Common myeloid progenitor, CD34-positive (primary cell): Measurements from ENCODE around the gene CCDC27.

ENCODE experiments used
- CTCF ChIA-PET: fragments of 350-600 bp; sonication (Branson Sonifier 250); formaldehyde crosslinking; loops from one replicate; lab custom pipeline; 2021; ENCODE audit warnings: antibody characterized with exemption; lab: Charles Lee
- POLR2A ChIA-PET: fragments of 350-600 bp; sonication (Branson Sonifier 250); formaldehyde crosslinking; loops from one replicate; lab custom pipeline; 2021; ENCODE audit warnings: antibody characterized with exemption; lab: Charles Lee
- DNase-seq, 3 donors: peaks; one replicate each; pipeline versions ENCODE4 v3.0.0 to v3.0.0-alpha.2; 2013
- H3K27ac ChIP-seq, 2 experiments: 1 replicate in 1 of 2; 2 replicates in 1 of 2; pipeline ENCODE4 v1.7.0; 2013; ENCODE audit warnings: inconsistent platforms in 2 of 2, low read length in 2 of 2, mild to moderate bottlenecking in 2 of 2, low read depth in 1 of 2, moderate library complexity in 1 of 2; ENCODE audit not compliant: severe bottlenecking in 2 of 2, insufficient read depth in 1 of 2, poor library complexity in 1 of 2
- H3K27me3 ChIP-seq, 5 experiments: replicated peaks in 2 of 5; 1 replicate in 3 of 5; 2 replicates in 2 of 5; pipeline versions ENCODE4 v1.6.1 to v1.7.0; 2013; ENCODE audit warnings: low read length in 4 of 5, mild to moderate bottlenecking in 2 of 5, moderate library complexity in 2 of 5, inconsistent platforms in 1 of 5; ENCODE audit not compliant: insufficient read depth in 5 of 5, control insufficient read depth in 4 of 5
- H3K36me3 ChIP-seq, 4 experiments: 1 replicate in 2 of 4; 2 replicates in 2 of 4; pipeline versions ENCODE4 v1.6.1 to v1.7.0; 2013; ENCODE audit warnings: low read length in 3 of 4, control low read depth in 1 of 4, mild to moderate bottlenecking in 1 of 4; ENCODE audit not compliant: control insufficient read depth in 4 of 4, insufficient read depth in 4 of 4
- H3K4me1 ChIP-seq, 4 experiments: 1 replicate in 3 of 4; 2 replicates in 1 of 4; pipeline versions ENCODE4 v1.6.1 to v1.7.1; 2013; ENCODE audit warnings: low read length in 3 of 4, mild to moderate bottlenecking in 3 of 4, control low read depth in 1 of 4, inconsistent platforms in 1 of 4, moderate library complexity in 1 of 4; ENCODE audit not compliant: control insufficient read depth in 4 of 4, insufficient read depth in 4 of 4; ENCODE audit errors: control extremely low read depth in 1 of 4
- H3K4me3 ChIP-seq, 7 experiments: 1 replicate in 4 of 7; 2 replicates in 3 of 7; pipeline versions ENCODE4 v1.5.1 to v1.7.0; 2013; ENCODE audit warnings: mild to moderate bottlenecking in 7 of 7, low read length in 6 of 7, moderate library complexity in 6 of 7, inconsistent platforms in 2 of 7, low read depth in 2 of 7, control low read depth in 1 of 7; ENCODE audit not compliant: insufficient read depth in 4 of 7, control insufficient read depth in 1 of 7; ENCODE audit errors: extremely low read depth in 1 of 7
- H3K9me3 ChIP-seq, 5 experiments: 1 replicate in 4 of 5; 2 replicates in 1 of 5; pipeline versions ENCODE4 v1.6.1 to v1.7.1; 2013; ENCODE audit warnings: low read length in 4 of 5, mild to moderate bottlenecking in 2 of 5, inconsistent platforms in 1 of 5, low read depth in 1 of 5, moderate library complexity in 1 of 5; ENCODE audit not compliant: control insufficient read depth in 4 of 5, insufficient read depth in 2 of 5; ENCODE audit errors: control extremely low read depth in 1 of 5
- WGBS: methylation state at CpG from one replicate; pipeline ENCODE4 v1.1.5; 2013; ENCODE audit not compliant: insufficient coverage; 5-methylcytosine and 5-hydroxymethylcytosine counted together

Gene CCDC27

GRCh38 chr1:3727042-3727824 lies 25.0 kb upstream of the CCDC27 start:
- Histone ChIP-seq H3K27ac (no peak overlapping the region), H3K9me3 (no peaks in the 10 kb centered on the region), H3K36me3 (no peaks in the 10 kb centered on the region), H3K27me3 (peaks cover 0 to 26% (median 3%) of the 10 kb centered on the region in 5 experiments), H3K4me1 (peaks cover 0 to 7% (median 2%) of the 10 kb centered on the region in 4 experiments), H3K4me3 (no peak overlapping the region)
- POLR2A ChIA-PET: no interaction called here
- WGBS: 59% methylated on average over 30 of the region's 37 CpGs
- peak; percentile 31 to 57 (median 55) for DNase-seq
- CTCF ChIA-PET: interaction anchor here (0.6 to 1.8 kb wide), 7 partner anchors 9 to 1240 kb away, joined by 3 to 5 read pairs (median 4); no protein-coding TSS in a partner anchor

GRCh38 chr1:3727825-3728776 lies 24.1 kb upstream of the CCDC27 start:
- Histone ChIP-seq H3K27me3 (peaks cover 0 to 34% (median 3%) of the 10 kb centered on the region in 5 experiments), H3K36me3 (no peaks in the 10 kb centered on the region), H3K9me3 (no peaks in the 10 kb centered on the region), H3K27ac (no peak overlapping the region), H3K4me1 (peaks cover 0 to 7% (median 2%) of the 10 kb centered on the region in 4 experiments), H3K4me3 (no peak overlapping the region)
- DNase-seq: no peak
- ChIA-PET CTCF (interaction anchor here (0.8 to 1.8 kb wide), 4 partner anchors 21 to 190 kb away, joined by 3 to 5 read pairs (median 4); no protein-coding TSS in a partner anchor), POLR2A (no interaction called here)
- 90% methylated on average over 27 of the region's 31 CpGs for WGBS

GRCh38 chr1:3729594-3730542 lies 22.4 kb upstream of the CCDC27 start:
- no peaks in the 10 kb centered on the region for H3K9me3 ChIP-seq
- POLR2A ChIA-PET: interaction anchor here (0.6 kb wide), 1 partner anchor 9 kb away, joined by 3 read pairs; no protein-coding TSS in a partner anchor
- no peak overlapping the region for H3K27ac ChIP-seq
- peaks cover 0 to 7% (median 2%) of the 10 kb centered on the region in 4 experiments for H3K4me1 ChIP-seq
- DNase-seq: no peak
- H3K27me3 ChIP-seq: peaks cover 0 to 35% (median 3%) of the 10 kb centered on the region in 5 experiments
- H3K4me3 ChIP-seq: no peak overlapping the region
- CTCF ChIA-PET: interaction anchor here (1.0 to 1.3 kb wide), 2 partner anchors 9 to 14 kb away, joined by 3 to 4 read pairs; no protein-coding TSS in a partner anchor
- peaks cover 0 to 1% (median 0%) of the 10 kb centered on the region in 4 experiments for H3K36me3 ChIP-seq
- 88% methylated on average over 26 of the region's 32 CpGs for WGBS

- peaks cover 0 to 6% (median 2%) of the 10 kb centered on the region in 4 experiments for H3K36me3 ChIP-seq
- H3K4me3 ChIP-seq: no peak overlapping the region
- no peaks in the 10 kb centered on the region for H3K9me3 ChIP-seq
- POLR2A ChIA-PET: interaction anchor here (0.6 kb wide), 1 partner anchor 8 kb away, joined by 3 read pairs; no protein-coding TSS in a partner anchor
- no peak overlapping the region for H3K27ac ChIP-seq
- H3K4me1 ChIP-seq: peaks cover 0 to 7% (median 2%) of the 10 kb centered on the region in 4 experiments
- WGBS: 71% methylated on average over 25 of the region's 25 CpGs
- DNase-seq: peak in 2 of 3 donors; percentile 46 to 56
- H3K27me3 ChIP-seq: peaks cover 0 to 35% (median 3%) of the 10 kb centered on the region in 5 experiments
- CTCF ChIA-PET: interaction anchor here (1.0 to 1.3 kb wide), 2 partner anchors 9 to 13 kb away, joined by 3 to 4 read pairs; no protein-coding TSS in a partner anchor
These were observed 21.6 kb upstream of the CCDC27 start for GRCh38 chr1:3730543-3731247.

- WGBS: 92% methylated on average over 24 of the region's 25 CpGs
- no peaks in the 10 kb centered on the region for H3K9me3 ChIP-seq
- ChIA-PET POLR2A (no interaction called here), CTCF (interaction anchor here (1.1 kb wide), 1 partner anchor 37 kb away, joined by 3 read pairs; no protein-coding TSS in a partner anchor)
- no peak overlapping the region for H3K4me3 ChIP-seq
- H3K27ac ChIP-seq: no peak overlapping the region
- H3K4me1 ChIP-seq: peaks cover 0 to 7% (median 2%) of the 10 kb centered on the region in 4 experiments
- no peak for DNase-seq
- peaks cover 0 to 35% (median 3%) of the 10 kb centered on the region in 5 experiments for H3K27me3 ChIP-seq
- peaks cover 0 to 17% (median 10%) of the 10 kb centered on the region in 4 experiments for H3K36me3 ChIP-seq
These were observed 20.4 kb upstream of the CCDC27 start for GRCh38 chr1:3731583-3732433.
